Neural progenitor cell (in vitro differentiated cells): ENCODE measurements around the gene ZSWIM4.

ENCODE experiments used
- EZH2 ChIP-seq: fragments of 200-600 bp; sonication (generic); IDR thresholded peaks from 2 replicates; pipeline ENCODE4 v1.6.1; 2017; ENCODE audit warnings: antibody characterized with exemption, mild to moderate bottlenecking, moderate library complexity
- EZH2phosphoT487 ChIP-seq: fragments of 200-600 bp; sonication (generic); IDR thresholded peaks from 2 replicates; pipeline ENCODE4 v1.6.1; 2017; ENCODE audit warnings: antibody characterized with exemption
- TF ChIP-seq, protein P1 (sequence below): fragments of 200-600 bp; sonication (generic); IDR thresholded peaks from 2 replicates; pipeline ENCODE4 v1.5.1; 2017; ENCODE audit warnings: antibody characterized with exemption, mild to moderate bottlenecking

DNA sequence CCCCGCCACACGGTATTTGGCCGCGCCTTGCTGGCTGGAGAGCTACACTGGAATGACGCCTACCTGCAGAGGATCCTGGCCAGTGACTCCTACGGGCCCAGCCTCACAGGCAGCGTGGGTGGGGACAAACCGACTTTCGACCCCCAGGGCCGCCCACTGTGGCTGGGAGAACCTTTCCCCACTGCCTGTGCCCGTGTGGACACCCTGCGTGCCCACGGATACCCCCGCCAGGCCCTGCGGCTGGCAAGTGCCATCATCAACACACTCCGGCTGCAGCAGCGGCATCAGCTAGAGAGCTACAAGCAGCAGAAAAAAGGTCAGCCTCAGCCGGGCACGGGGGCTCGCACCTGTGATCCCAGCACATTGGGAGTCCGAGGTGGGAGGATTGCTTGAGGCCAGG is 19.3 kb downstream of the ZSWIM4 start:
- TF ChIP-seq EZH2phosphoT487 (no peak), EZH2 (no peak)
- TF ChIP-seq, protein P1, sequence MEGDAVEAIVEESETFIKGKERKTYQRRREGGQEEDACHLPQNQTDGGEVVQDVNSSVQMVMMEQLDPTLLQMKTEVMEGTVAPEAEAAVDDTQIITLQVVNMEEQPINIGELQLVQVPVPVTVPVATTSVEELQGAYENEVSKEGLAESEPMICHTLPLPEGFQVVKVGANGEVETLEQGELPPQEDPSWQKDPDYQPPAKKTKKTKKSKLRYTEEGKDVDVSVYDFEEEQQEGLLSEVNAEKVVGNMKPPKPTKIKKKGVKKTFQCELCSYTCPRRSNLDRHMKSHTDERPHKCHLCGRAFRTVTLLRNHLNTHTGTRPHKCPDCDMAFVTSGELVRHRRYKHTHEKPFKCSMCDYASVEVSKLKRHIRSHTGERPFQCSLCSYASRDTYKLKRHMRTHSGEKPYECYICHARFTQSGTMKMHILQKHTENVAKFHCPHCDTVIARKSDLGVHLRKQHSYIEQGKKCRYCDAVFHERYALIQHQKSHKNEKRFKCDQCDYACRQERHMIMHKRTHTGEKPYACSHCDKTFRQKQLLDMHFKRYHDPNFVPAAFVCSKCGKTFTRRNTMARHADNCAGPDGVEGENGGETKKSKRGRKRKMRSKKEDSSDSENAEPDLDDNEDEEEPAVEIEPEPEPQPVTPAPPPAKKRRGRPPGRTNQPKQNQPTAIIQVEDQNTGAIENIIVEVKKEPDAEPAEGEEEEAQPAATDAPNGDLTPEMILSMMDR = no peak
